B cell (primary cell): ENCODE results near the gene SLC4A2. TPM values are rescaled to one million over a fixed set of nuclear protein-coding genes. Genes with fewer than 3 reads are reported as not detected.

Experiments used
- ATAC-seq: fragments of 200-7000 bp; cut with Tn5 transposase; one replicate; pipeline ENCODE4 v1.10.0; 2021; ENCODE audit warnings: low read depth, mild to moderate bottlenecking, moderate number of reproducible peaks, moderate library complexity
- CTCF ChIA-PET: fragments of 350-600 bp; sonication (Branson Sonifier 250); formaldehyde crosslinking; loops from one replicate; lab custom pipeline; 2021; ENCODE audit warnings: antibody characterized with exemption, inconsistent platforms; lab: Charles Lee
- POLR2A ChIA-PET: fragments of 350-600 bp; sonication (Branson Sonifier 250); formaldehyde crosslinking; loops from one replicate; lab custom pipeline; 2021; ENCODE audit warnings: antibody characterized with exemption; lab: Charles Lee
- DNase-seq: peaks from one replicate; pipeline ENCODE4 v3.0.0; 2013
- H2AFZ ChIP-seq: 2 replicates; pipeline ENCODE4 v1.6.1; 2012; ENCODE audit warnings: mild to moderate bottlenecking, low read depth, low read length; ENCODE audit not compliant: insufficient read depth, poor library complexity, severe bottlenecking
- H3K27ac ChIP-seq, 2 donors: 1 replicate in 1 of 2; 2 replicates in 1 of 2; pipeline ENCODE4 v1.5.1; 2012 to 2013; ENCODE audit warnings: low read length in 2 of 2, mild to moderate bottlenecking in 2 of 2, moderate library complexity in 1 of 2
- H3K27me3 ChIP-seq, 4 experiments: fragments of 200-600 bp in 1 of 4; sonication (generic) in 1 of 4; replicated peaks in 1 of 4; 1 replicate in 2 of 4; 2 replicates in 2 of 4; pipeline versions ENCODE4 v1.6.1 to v1.7.0; 2013 to 2016; ENCODE audit warnings: low read length in 3 of 4, mild to moderate bottlenecking in 2 of 4, mixed read lengths in 1 of 4, moderate library complexity in 1 of 4; ENCODE audit not compliant: insufficient read depth in 4 of 4, control insufficient read depth in 3 of 4; ENCODE audit errors: control extremely low read depth in 1 of 4
- H3K36me3 ChIP-seq, 2 experiments: replicated peaks in 1 of 2; 1 replicate in 1 of 2; 2 replicates in 1 of 2; pipeline versions ENCODE4 v1.6.1 to v1.7.1; 2013; ENCODE audit warnings: low read length in 1 of 2; ENCODE audit not compliant: insufficient read depth in 2 of 2, control insufficient read depth in 1 of 2; ENCODE audit errors: control extremely low read depth in 1 of 2, extremely low read depth in 1 of 2
- H3K4me1 ChIP-seq, 2 donors: fragments of 200-600 bp in 1 of 2; sonication (generic) in 1 of 2; 1 replicate in 1 of 2; 2 replicates in 1 of 2; pipeline versions ENCODE4 v1.5.1 to v1.6.1; 2013 to 2017; ENCODE audit warnings: low read length in 2 of 2; ENCODE audit not compliant: control insufficient read depth in 2 of 2, insufficient read depth in 2 of 2
- H3K4me2 ChIP-seq: replicated peaks from 2 replicates; pipeline ENCODE3; 2012; ENCODE audit warnings: mild to moderate bottlenecking, low read depth, low read length; ENCODE audit not compliant: poor library complexity, severe bottlenecking
- H3K4me3 ChIP-seq, 5 experiments: fragments of 200-600 bp in 1 of 5; sonication (generic) in 1 of 5; 1 replicate in 3 of 5; 2 replicates in 2 of 5; pipeline versions ENCODE4 v1.5.1 to v1.7.0; 2011 to 2016; ENCODE audit warnings: low read length in 4 of 5, mild to moderate bottlenecking in 4 of 5, low read depth in 2 of 5, control low read depth in 1 of 5, moderate library complexity in 1 of 5; ENCODE audit not compliant: insufficient read depth in 1 of 5; ENCODE audit errors: control extremely low read depth in 1 of 5, extremely low read depth in 1 of 5
- H3K79me2 ChIP-seq: fragments of 200-600 bp; sonication (generic); one replicate; pipeline ENCODE4 v1.6.0; 2016; ENCODE audit warnings: low read length; ENCODE audit not compliant: control insufficient read depth, insufficient read depth
- H3K9ac ChIP-seq: fragments of 200-600 bp; sonication (generic); 2 replicates; pipeline ENCODE4 v1.6.1; 2017; ENCODE audit warnings: mild to moderate bottlenecking, low read length, moderate library complexity
- H3K9me3 ChIP-seq, 3 donors: one replicate each; pipeline versions ENCODE4 v1.6.1 to v1.7.1; 2013; ENCODE audit warnings: low read length in 2 of 3; ENCODE audit not compliant: control insufficient read depth in 2 of 3, insufficient read depth in 1 of 3; ENCODE audit errors: control extremely low read depth in 1 of 3
- H4K20me1 ChIP-seq: 2 replicates; pipeline ENCODE4 v1.6.0; 2012; ENCODE audit warnings: mild to moderate bottlenecking, low read length; ENCODE audit not compliant: insufficient read depth, control insufficient read depth, poor library complexity, severe bottlenecking
- H3K27ac Mint-ChIP-seq: one replicate; pipeline ENCODE4 v1.8.0; 2021; ENCODE audit warnings: mixed read lengths
- H3K27me3 Mint-ChIP-seq: one replicate; pipeline ENCODE4 v1.8.0; 2021; ENCODE audit warnings: mixed read lengths
- H3K4me1 Mint-ChIP-seq: one replicate; pipeline ENCODE4 v1.8.0; 2021; ENCODE audit warnings: mixed read lengths
- H3K4me3 Mint-ChIP-seq: one replicate; pipeline ENCODE4 v1.8.0; 2021; ENCODE audit warnings: mixed read lengths
- H3K9me3 Mint-ChIP-seq: one replicate; pipeline ENCODE4 v1.8.0; 2022; ENCODE audit warnings: mixed read lengths; ENCODE audit not compliant: insufficient read depth
- EZH2 ChIP-seq: IDR thresholded peaks from 2 replicates; pipeline ENCODE4 v1.6.1; 2012; ENCODE audit warnings: borderline replicate concordance, low read depth, mild to moderate bottlenecking, moderate library complexity, low read length; ENCODE audit not compliant: insufficient read depth, poor library complexity, severe bottlenecking
- WGBS: methylation state at CpG from one replicate; pipeline ENCODE4 v1.1.5; 2013; ENCODE audit warnings: missing lambda C conversion rate; ENCODE audit not compliant: insufficient coverage; 5-methylcytosine and 5-hydroxymethylcytosine counted together
- intact Hi-C: fragments of 100-400 bp; cut with micrococcal nuclease; formaldehyde crosslinking; loops from one replicate; pipeline ENCODE4 v1.10.0; 2022
- polyA plus RNA-seq: library from polyadenylated mRNA; depleted of rRNA; stranded (reverse); fragments of >200 nt; gene quantifications from 2 replicates; pipeline ENCODE4 v1.2.3, GENCODE V29; 2012
- total RNA-seq, 2 donors: library from RNA; stranded (reverse); fragments of 120-200 nt in 1 of 2; gene quantifications; 1 replicate in 1 of 2; 2 replicates in 1 of 2; pipeline versions ENCODE4 v1.2.3 to v1.2.4, GENCODE V29; 2013 to 2022
- TF ChIP-seq, protein P1 (sequence below): fragments of 200-600 bp; IDR thresholded peaks from one replicate; pipeline ENCODE4 v1.8.0; 2022; ENCODE audit warnings: antibody characterized with exemption, mild to moderate bottlenecking

SLC4A2 gene
- total and polyA plus RNA-seq, 2 donors (not counting 1 experiment from before 2014, with no cell fraction given), result 82.8 to 113 TPM

DNA sequence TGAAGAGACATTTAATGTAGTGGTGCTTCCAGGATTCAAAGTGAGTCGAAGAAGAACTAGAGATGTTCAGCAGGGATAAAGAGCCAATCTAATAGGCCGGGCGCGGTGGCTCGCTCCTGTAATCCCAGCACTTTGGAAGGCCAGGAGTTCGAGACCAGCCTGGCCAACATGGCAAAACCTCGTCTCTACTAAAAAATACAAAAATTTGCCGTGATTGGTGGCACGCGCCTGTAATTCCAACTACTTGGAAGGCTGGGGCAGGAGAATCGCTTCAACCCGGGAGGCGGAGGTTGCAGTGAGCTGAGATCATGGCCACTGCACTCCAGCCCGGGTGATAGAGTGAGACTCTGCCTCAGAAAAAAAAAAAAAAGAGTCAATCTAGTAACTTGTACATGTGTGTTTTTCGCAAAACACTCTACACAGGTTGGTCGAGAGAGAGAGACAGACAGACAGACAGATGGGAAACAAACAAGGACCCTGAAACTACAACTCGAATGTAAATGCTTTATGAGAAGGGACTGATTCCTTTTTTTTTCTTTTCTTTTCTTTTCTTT is 30.4 kb upstream of the SLC4A2 start:
- Histone ChIP-seq H3K4me3 (peak overlapping the region; percentile 54 to 86 (median 78)), H3K4me1 (peaks cover 11 to 17% of the 10 kb centered on the region in 2 donors), H3K36me3 (peaks cover 0 to under 1% of the 10 kb centered on the region in 2 experiments), H4K20me1 (no peaks in the 10 kb centered on the region), H3K9ac (peak overlapping the region; percentile 76), H3K79me2 (peaks cover 14% of the 10 kb centered on the region), H2AFZ (peak overlapping the region; percentile 75), H3K27me3 (peaks cover 0 to 15% (median 7%) of the 10 kb centered on the region in 4 experiments), H3K4me2 (peak overlapping the region; percentile 82), H3K27ac (peak overlapping the region; percentile 95 to 96), H3K9me3 (no peaks in the 10 kb centered on the region)
- intact Hi-C loops, result loop anchor here (1.0 to 10.0 kb wide), 10 partner anchors 11 to 1257 kb away; partner anchors contain the start of genes ABCF2, CHPF2, REPIN1 and TMUB1
- peak overlapping the region; percentile 97 for H3K4me3 Mint-ChIP-seq
- ChIA-PET POLR2A (interaction anchor here (1.4 to 1.5 kb wide), 3 partner anchors 11 to 52 kb away, joined by 8 to 12 read pairs (median 11); partner anchors contain the start of gene FASTK), CTCF (interaction anchor here (0.9 to 2.8 kb wide), 6 partner anchors 8 to 82 kb away, joined by 3 to 25 read pairs (median 4); no protein-coding TSS in a partner anchor)
- TF ChIP-seq EZH2, result no peak
- TF ChIP-seq, protein P1, sequence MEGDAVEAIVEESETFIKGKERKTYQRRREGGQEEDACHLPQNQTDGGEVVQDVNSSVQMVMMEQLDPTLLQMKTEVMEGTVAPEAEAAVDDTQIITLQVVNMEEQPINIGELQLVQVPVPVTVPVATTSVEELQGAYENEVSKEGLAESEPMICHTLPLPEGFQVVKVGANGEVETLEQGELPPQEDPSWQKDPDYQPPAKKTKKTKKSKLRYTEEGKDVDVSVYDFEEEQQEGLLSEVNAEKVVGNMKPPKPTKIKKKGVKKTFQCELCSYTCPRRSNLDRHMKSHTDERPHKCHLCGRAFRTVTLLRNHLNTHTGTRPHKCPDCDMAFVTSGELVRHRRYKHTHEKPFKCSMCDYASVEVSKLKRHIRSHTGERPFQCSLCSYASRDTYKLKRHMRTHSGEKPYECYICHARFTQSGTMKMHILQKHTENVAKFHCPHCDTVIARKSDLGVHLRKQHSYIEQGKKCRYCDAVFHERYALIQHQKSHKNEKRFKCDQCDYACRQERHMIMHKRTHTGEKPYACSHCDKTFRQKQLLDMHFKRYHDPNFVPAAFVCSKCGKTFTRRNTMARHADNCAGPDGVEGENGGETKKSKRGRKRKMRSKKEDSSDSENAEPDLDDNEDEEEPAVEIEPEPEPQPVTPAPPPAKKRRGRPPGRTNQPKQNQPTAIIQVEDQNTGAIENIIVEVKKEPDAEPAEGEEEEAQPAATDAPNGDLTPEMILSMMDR, result no peak
- no peaks in the 10 kb centered on the region for H3K9me3 Mint-ChIP-seq
- H3K27ac Mint-ChIP-seq, result peak overlapping the region; percentile 99
- H3K4me1 Mint-ChIP-seq, result peaks cover 23% of the 10 kb centered on the region
- DNase-seq (no peak), ATAC-seq (no peak)
- H3K27me3 Mint-ChIP-seq, result peaks cover 7% of the 10 kb centered on the region
- WGBS, result 77% methylated on average over 14 of the region's 17 CpGs

DNA sequence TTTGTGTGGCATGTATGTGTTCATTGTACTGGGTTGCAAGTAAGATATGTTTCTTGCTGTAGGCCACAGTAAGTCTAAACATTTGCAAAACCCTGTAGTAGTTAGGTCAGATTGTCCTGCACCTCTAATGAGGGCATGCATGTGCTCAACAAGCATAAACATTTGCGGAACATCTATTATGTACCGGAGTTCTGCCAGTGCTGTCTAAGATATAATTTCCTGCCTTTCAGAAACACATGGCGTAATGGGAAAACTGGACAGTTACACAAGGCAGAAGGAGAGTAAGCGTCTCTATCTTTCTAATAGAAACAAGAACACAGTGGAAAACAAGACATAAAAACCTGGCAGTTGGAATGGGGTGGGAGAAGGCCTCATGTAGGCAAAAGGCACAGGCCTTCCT is 28.4 kb upstream of the SLC4A2 start:
- Histone ChIP-seq H3K4me2 (no peak overlapping the region), H3K36me3 (peaks cover 0 to 17% of the 10 kb centered on the region in 2 experiments), H4K20me1 (no peaks in the 10 kb centered on the region), H3K9ac (no peak overlapping the region), H3K27ac (no peak overlapping the region), H3K27me3 (peaks cover 0 to 9% (median 4%) of the 10 kb centered on the region in 4 experiments), H3K79me2 (peaks cover 14% of the 10 kb centered on the region), H2AFZ (no peak overlapping the region), H3K4me1 (peaks cover 11 to 17% of the 10 kb centered on the region in 2 donors), H3K9me3 (no peaks in the 10 kb centered on the region), H3K4me3 (no peak overlapping the region)
- H3K9me3 Mint-ChIP-seq, result no peaks in the 10 kb centered on the region
- DNase-seq (no peak), ATAC-seq (no peak)
- intact Hi-C loops, result no loop called here
- peaks cover 23% of the 10 kb centered on the region for H3K4me1 Mint-ChIP-seq
- no peak overlapping the region for H3K4me3 Mint-ChIP-seq
- WGBS, result no CpG with 5 or more reads among the region's 4 CpGs
- H3K27me3 Mint-ChIP-seq, result no peaks in the 10 kb centered on the region
- no peak for TF ChIP-seq EZH2
- TF ChIP-seq, protein P1, result no peak
- CTCF ChIA-PET, result no interaction called here
- POLR2A ChIA-PET, result interaction anchor here (0.6 kb wide), 1 partner anchor 22 kb away, joined by 3 read pairs; no protein-coding TSS in a partner anchor
- no peak overlapping the region for H3K27ac Mint-ChIP-seq
